GM13976 (cell line): ENCODE results near the gene SLC17A9.

Experiments used
- DNase-seq: peaks from one replicate; pipeline ENCODE4 v3.0.0; 2012; ENCODE audit warnings: low spot score
- CTCF ChIP-seq: IDR thresholded peaks from 2 replicates; pipeline ENCODE4 v1.5.1; 2012; ENCODE audit warnings: borderline replicate concordance, mild to moderate bottlenecking; ENCODE audit not compliant: insufficient read depth; ENCODE audit errors: extremely low read depth, missing control alignments, control extremely low read depth
- in situ Hi-C: fragments of 300-500 bp; cut with MboI; formaldehyde crosslinking; loops from one replicate; pipeline ENCODE4 v1.12.0; 2022; ENCODE audit warnings: low sequenced_read_pairs, mixed read lengths, inconsistent platforms; ENCODE audit not compliant: unreplicated experiment

SLC17A9 gene

GRCh38 chr20:63003546-63003945 is 51.0 kb downstream of the SLC17A9 start:
- in situ Hi-C loops = no loop called here
- TF ChIP-seq CTCF = no peak
- no peak for DNase-seq

GRCh38 chr20:63004607-63005364 is 52.3 kb downstream of the SLC17A9 start:
- in situ Hi-C loops = no loop called here
- DNase-seq = no peak
- TF ChIP-seq CTCF = no peak

GRCh38 chr20:63005365-63005861 is 52.9 kb downstream of the SLC17A9 start:
- DNase-seq = no peak
- TF ChIP-seq CTCF = no peak
- in situ Hi-C loops = no loop called here

GRCh38 chr20:63005862-63006539 is 53.5 kb downstream of the SLC17A9 start:
- no peak for TF ChIP-seq CTCF
- in situ Hi-C loops = no loop called here
- no peak for DNase-seq

GRCh38 chr20:63006540-63007359 is 54.2 kb downstream of the SLC17A9 start, which contains the start of gene BHLHE23:
BHLHE23 (minus strand) TSS chr20:63006964; CDS start chr20:63006774, 190 bp downstream.
- no peak for TF ChIP-seq CTCF
- peak; percentile 71 for DNase-seq
- in situ Hi-C loops = no loop called here

GRCh38 chr20:63007360-63007645 is 54.8 kb downstream of the SLC17A9 start:
- in situ Hi-C loops = no loop called here
- no peak for DNase-seq
- TF ChIP-seq CTCF = no peak
